ENCODE results near the gene SPP2. TPM values are rescaled to one million over a fixed set of nuclear protein-coding genes. Genes with fewer than 3 reads are reported as not detected.

Gene SPP2
- total and polyA plus RNA-seq, 9 donors, result 0.35 TPM; not detected in 8

DNA sequence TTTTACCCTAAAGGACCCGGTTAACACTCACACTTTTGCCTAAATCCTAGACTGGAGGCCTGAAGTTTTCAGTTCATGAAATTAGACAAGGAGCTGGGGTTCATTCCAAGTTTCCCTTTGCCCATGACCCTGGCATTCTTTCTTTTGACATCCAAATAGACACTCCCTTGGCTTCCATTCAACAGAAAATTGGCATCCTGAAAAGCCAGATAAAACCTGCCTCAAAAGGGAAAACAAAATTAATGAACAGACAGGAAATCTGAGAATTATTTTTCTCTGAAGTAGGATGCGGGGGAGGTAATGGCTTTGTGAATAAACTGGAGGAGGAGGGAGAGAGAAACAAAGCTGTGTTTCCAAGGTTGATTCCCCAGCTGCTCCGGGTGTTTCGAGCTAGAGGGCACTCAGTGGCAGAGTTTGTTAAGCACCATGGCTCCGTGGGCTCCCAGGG, 41.0 kb downstream of the SPP2 start:
- peak; percentile 27 for DNase-seq
- Histone ChIP-seq H3K9me3 (replicated peaks; ENCODE audit: control insufficient read depth, low read depth, low read length) (no peaks in the 10 kb centered on the region), H3K27ac (ENCODE audit: low read length) (no peak overlapping the region), H3K27me3 (ENCODE audit: control insufficient read depth, insufficient read depth, low read length) (no peaks in the 10 kb centered on the region), H3K36me3 (ENCODE audit: control insufficient read depth, insufficient read depth, low read length) (no peaks in the 10 kb centered on the region), H3K4me3 (ENCODE audit: low read length) (no peak overlapping the region), H3K4me1 (ENCODE audit: control insufficient read depth, insufficient read depth, low read length) (peaks cover 9% of the 10 kb centered on the region)
- 33% methylated on average over 4 of the region's 5 CpGs for WGBS (ENCODE audit: insufficient coverage)

DNA sequence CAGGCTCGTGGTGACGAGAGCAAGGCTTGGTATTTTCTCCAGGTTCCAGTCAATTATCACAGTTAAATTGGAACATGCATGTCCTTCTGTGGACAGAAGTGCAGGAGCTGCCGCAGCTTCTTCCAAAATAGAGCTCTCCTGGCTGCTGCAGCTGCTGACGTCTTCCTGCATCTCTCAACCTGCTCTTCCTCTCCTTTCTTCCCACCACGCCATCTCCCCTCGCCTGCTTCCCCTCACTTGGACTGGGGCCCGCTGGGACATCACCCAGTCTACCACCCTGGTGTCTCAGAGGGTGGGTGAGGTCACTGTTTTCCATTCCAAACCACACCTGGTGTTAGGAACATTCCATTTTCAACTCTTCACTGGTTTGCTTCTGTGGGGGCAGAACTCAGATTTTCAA, 41.4 kb downstream of the SPP2 start:
- Histone ChIP-seq H3K27me3 (ENCODE audit: control insufficient read depth, insufficient read depth, low read length) (no peaks in the 10 kb centered on the region), H3K4me3 (ENCODE audit: low read length) (no peak overlapping the region), H3K36me3 (ENCODE audit: control insufficient read depth, insufficient read depth, low read length) (no peaks in the 10 kb centered on the region), H3K27ac (ENCODE audit: low read length) (no peak overlapping the region), H3K4me1 (ENCODE audit: control insufficient read depth, insufficient read depth, low read length) (peaks cover 9% of the 10 kb centered on the region), H3K9me3 (replicated peaks; ENCODE audit: control insufficient read depth, low read depth, low read length) (no peaks in the 10 kb centered on the region)
- peak; percentile 22 for DNase-seq
- WGBS (ENCODE audit: insufficient coverage), result 29% methylated on average over 7 of the region's 7 CpGs

DNA sequence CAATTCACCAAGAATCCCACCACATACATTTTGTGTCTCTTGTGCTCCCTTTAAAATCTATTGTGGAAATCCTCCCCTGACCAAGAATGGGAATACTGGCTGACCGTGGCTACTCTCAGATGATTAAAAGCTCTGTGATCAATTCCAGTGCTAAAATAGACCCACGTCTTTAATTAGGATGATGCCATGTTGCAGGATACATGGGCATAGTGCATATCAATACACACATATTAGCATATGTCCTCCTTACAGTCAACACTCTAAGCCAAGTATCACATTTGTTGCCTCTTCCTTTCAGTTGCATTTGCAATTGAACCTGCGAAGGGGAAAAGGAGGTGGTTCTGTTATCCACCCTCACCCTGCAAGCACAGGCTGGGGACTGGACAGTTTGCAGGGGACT, 41.8 kb downstream of the SPP2 start:
- no peak for DNase-seq
- H3K27me3 ChIP-seq (ENCODE audit: control insufficient read depth, insufficient read depth, low read length), result no peaks in the 10 kb centered on the region
- H3K9me3 ChIP-seq (replicated peaks; ENCODE audit: control insufficient read depth, low read depth, low read length), result no peaks in the 10 kb centered on the region
- H3K4me3 ChIP-seq (ENCODE audit: low read length), result no peak overlapping the region
- WGBS (ENCODE audit: insufficient coverage), result 60% methylated on average over 2 of the region's 3 CpGs
- H3K27ac ChIP-seq (ENCODE audit: low read length), result no peak overlapping the region
- peaks cover 9% of the 10 kb centered on the region for H3K4me1 ChIP-seq (ENCODE audit: control insufficient read depth, insufficient read depth, low read length)
- H3K36me3 ChIP-seq (ENCODE audit: control insufficient read depth, insufficient read depth, low read length), result no peaks in the 10 kb centered on the region

DNA sequence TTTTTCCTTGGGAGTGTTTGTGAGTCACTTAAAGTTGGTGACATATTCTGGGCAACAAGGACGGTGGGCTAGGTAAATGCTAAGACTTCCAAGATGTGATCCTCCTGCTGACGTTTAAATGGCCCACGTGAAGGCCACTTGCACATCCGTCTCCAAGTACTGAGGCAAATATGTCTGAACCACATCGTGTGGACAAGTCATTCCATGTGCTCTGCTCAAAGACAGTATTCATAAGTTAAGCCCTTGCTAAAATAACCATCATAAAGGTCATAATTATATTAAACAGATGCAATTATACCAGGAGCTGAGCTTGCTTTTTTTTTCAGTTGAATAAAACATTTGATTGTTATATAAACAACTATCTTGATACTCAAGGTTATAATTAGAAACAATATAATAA, 44.8 kb downstream of the SPP2 start:
- H3K27ac ChIP-seq (ENCODE audit: low read length), result no peak overlapping the region
- H3K9me3 ChIP-seq (replicated peaks; ENCODE audit: control insufficient read depth, low read depth, low read length), result no peaks in the 10 kb centered on the region
- DNase-seq, result no peak
- WGBS (ENCODE audit: insufficient coverage), result 68% methylated on average over 4 of the region's 5 CpGs
- H3K27me3 ChIP-seq (ENCODE audit: control insufficient read depth, insufficient read depth, low read length), result no peaks in the 10 kb centered on the region
- H3K4me1 ChIP-seq (ENCODE audit: control insufficient read depth, insufficient read depth, low read length), result peaks cover 9% of the 10 kb centered on the region
- no peak overlapping the region for H3K4me3 ChIP-seq (ENCODE audit: low read length)
- no peaks in the 10 kb centered on the region for H3K36me3 ChIP-seq (ENCODE audit: control insufficient read depth, insufficient read depth, low read length)

DNA sequence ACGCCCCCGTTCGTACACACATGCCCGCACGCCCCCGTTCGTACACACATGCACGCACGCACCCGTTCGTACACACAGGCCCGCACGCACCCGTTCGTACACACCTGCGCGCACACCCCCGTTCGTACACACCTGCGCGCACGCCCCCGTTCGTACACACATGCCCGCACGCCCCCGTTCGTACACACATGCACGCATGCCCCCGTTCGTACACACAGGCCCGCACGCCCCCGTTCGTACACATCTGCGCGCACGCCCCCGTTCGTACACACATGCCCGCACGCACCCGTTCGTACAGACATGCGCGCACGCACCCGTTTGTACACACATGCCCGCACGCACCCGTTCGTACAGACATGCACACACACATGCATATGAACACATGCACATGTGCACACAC, 45.7 kb downstream of the SPP2 start:
- WGBS (ENCODE audit: insufficient coverage), result 97% methylated on average over 52 of the region's 52 CpGs
- Histone ChIP-seq H3K27me3 (ENCODE audit: control insufficient read depth, insufficient read depth, low read length) (no peaks in the 10 kb centered on the region), H3K27ac (ENCODE audit: low read length) (no peak overlapping the region), H3K36me3 (ENCODE audit: control insufficient read depth, insufficient read depth, low read length) (no peaks in the 10 kb centered on the region), H3K9me3 (replicated peaks; ENCODE audit: control insufficient read depth, low read depth, low read length) (no peaks in the 10 kb centered on the region), H3K4me3 (ENCODE audit: low read length) (no peak overlapping the region), H3K4me1 (ENCODE audit: control insufficient read depth, insufficient read depth, low read length) (peaks cover 8% of the 10 kb centered on the region)
- no peak for DNase-seq

DNA sequence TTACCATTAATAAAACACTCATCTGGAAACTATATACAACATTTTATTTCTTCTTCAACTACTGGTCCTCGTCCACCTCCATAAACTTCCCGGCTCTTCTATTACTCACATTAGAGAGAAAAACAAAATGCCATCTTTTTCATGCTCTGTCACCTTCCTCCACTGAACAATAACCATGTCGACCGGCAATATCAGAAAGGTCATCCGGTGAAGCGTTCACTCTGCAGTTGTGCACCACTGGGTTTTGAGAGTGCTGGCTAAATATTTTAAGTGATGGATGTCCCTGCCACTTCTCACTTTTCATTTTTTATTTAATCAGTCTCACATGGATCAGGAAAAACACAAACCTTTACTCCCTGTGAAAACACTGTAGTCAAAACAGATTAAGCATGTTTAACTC, 48.2 kb downstream of the SPP2 start:
- no peak for DNase-seq
- no peaks in the 10 kb centered on the region for H3K4me1 ChIP-seq (ENCODE audit: control insufficient read depth, insufficient read depth, low read length)
- no peaks in the 10 kb centered on the region for H3K9me3 ChIP-seq (replicated peaks; ENCODE audit: control insufficient read depth, low read depth, low read length)
- H3K27me3 ChIP-seq (ENCODE audit: control insufficient read depth, insufficient read depth, low read length), result no peaks in the 10 kb centered on the region
- H3K36me3 ChIP-seq (ENCODE audit: control insufficient read depth, insufficient read depth, low read length), result no peaks in the 10 kb centered on the region
- WGBS (ENCODE audit: insufficient coverage), result 33% methylated on average over 2 of the region's 6 CpGs
- H3K27ac ChIP-seq (ENCODE audit: low read length), result no peak overlapping the region
- no peak overlapping the region for H3K4me3 ChIP-seq (ENCODE audit: low read length)

DNA sequence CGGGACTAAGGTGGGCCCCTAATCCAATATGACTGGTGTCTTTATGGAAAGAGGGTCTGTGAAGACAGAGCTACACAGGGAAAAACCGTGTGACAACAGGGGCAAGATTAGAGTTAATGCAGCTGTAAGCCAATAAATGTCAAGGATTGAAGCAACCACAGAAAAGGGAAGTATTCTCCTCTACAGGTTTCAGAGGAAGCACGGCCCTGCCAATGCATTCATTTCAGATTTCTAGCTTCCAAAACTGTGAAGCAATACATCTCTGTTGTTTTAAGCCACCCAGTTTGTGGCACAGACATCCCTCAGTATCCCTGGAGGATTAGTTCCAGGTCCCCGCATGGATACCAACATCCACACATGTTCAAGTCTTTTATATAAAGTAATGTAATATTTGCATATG, 48.8 kb downstream of the SPP2 start:
- H3K9me3 ChIP-seq (replicated peaks; ENCODE audit: control insufficient read depth, low read depth, low read length), result no peaks in the 10 kb centered on the region
- no peak overlapping the region for H3K27ac ChIP-seq (ENCODE audit: low read length)
- no peaks in the 10 kb centered on the region for H3K4me1 ChIP-seq (ENCODE audit: control insufficient read depth, insufficient read depth, low read length)
- no peaks in the 10 kb centered on the region for H3K27me3 ChIP-seq (ENCODE audit: control insufficient read depth, insufficient read depth, low read length)
- no peak for DNase-seq
- H3K4me3 ChIP-seq (ENCODE audit: low read length), result no peak overlapping the region
- no peaks in the 10 kb centered on the region for H3K36me3 ChIP-seq (ENCODE audit: control insufficient read depth, insufficient read depth, low read length)
- 37% methylated on average over 3 of the region's 4 CpGs for WGBS (ENCODE audit: insufficient coverage)

DNA sequence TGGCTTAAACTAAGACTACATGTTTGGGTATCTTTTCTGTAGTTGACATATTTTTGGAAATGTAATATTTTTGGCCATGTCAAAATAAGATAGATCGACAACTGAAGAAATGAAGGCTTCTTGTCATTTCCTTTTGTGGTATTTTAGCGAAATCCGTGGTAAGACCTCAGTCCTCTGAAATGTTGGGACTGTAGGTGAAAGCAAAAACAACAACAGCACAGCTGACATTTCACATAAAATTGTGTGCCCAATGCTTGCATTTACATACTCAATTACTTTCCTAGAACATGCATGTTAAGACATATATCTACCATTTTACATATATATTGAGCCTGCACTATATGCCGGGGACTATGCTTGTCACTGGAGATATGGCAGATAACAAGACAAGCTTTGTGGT, 50.2 kb downstream of the SPP2 start:
- no peak overlapping the region for H3K4me3 ChIP-seq (ENCODE audit: low read length)
- no peaks in the 10 kb centered on the region for H3K36me3 ChIP-seq (ENCODE audit: control insufficient read depth, insufficient read depth, low read length)
- WGBS (ENCODE audit: insufficient coverage), result 100% methylated on average over 1 of the region's 4 CpGs
- H3K27ac ChIP-seq (ENCODE audit: low read length), result no peak overlapping the region
- no peak for DNase-seq
- H3K9me3 ChIP-seq (replicated peaks; ENCODE audit: control insufficient read depth, low read depth, low read length), result no peaks in the 10 kb centered on the region
- no peaks in the 10 kb centered on the region for H3K27me3 ChIP-seq (ENCODE audit: control insufficient read depth, insufficient read depth, low read length)
- no peaks in the 10 kb centered on the region for H3K4me1 ChIP-seq (ENCODE audit: control insufficient read depth, insufficient read depth, low read length)

DNA sequence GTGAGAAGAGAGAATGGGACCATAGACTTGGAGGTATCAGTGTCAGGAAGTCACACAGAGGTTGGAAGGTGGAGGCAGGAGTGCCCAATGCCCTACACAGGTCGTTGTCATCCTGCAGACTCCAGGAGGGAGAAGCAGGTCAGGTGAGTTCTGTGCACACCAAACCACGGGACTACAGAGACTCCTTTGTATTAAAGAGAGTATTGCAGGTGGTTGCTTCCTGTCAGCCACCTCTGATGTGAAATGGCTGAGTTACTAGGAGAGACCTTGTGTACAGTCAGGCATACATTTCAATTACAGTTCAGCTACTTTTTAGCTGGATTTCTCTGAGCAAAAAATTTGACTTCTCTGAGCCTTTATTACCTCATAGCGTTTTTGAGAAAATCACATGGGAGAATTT, 51.6 kb downstream of the SPP2 start:
- H3K27me3 ChIP-seq (ENCODE audit: control insufficient read depth, insufficient read depth, low read length), result no peaks in the 10 kb centered on the region
- no peak for DNase-seq
- H3K4me1 ChIP-seq (ENCODE audit: control insufficient read depth, insufficient read depth, low read length), result no peaks in the 10 kb centered on the region
- no peaks in the 10 kb centered on the region for H3K9me3 ChIP-seq (replicated peaks; ENCODE audit: control insufficient read depth, low read depth, low read length)
- H3K4me3 ChIP-seq (ENCODE audit: low read length), result no peak overlapping the region
- WGBS (ENCODE audit: insufficient coverage), result 71% methylated on average over 1 of the region's 3 CpGs
- no peaks in the 10 kb centered on the region for H3K36me3 ChIP-seq (ENCODE audit: control insufficient read depth, insufficient read depth, low read length)
- no peak overlapping the region for H3K27ac ChIP-seq (ENCODE audit: low read length)

DNA sequence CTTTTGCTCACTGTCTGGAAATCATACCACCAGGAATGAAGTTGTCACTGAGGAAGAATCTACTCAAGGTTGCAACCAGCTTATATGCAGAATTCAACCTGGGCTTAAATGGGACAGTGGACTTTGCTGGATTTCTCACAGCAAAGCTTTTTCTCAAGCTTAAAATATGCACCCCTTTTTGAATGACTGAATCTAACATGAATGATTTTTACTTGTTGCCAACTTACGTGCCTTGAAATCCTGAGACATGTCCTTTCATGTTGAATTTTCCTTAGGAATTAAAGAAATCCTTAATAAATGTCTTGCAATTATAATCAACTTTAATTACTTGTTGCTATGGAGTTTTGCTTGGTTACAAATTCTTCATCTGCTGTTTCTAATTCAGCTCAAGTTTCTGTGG, 57.4 kb downstream of the SPP2 start:
- no CpG with 5 or more reads among the region's 1 CpG for WGBS (ENCODE audit: insufficient coverage)
- no peaks in the 10 kb centered on the region for H3K27me3 ChIP-seq (ENCODE audit: control insufficient read depth, insufficient read depth, low read length)

DNA sequence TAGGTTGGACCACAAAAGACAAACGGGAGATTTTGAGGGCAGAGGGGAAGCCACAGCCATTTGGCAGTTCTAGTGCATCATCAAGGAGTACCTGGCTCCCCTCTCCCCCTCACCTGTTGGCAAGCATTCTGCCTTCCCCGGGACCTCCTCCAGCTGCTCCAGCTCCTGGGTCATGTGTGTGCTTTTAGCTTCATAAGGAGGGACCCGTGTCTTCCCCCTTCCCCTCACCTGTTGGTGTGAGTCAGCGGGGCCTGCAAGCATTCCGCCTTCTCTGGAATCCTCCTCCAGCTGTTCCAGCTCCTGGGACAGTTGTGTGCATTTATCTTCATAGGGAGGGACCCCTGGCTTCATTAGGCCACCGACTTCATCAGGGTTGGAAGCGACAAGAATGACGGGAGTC, 58.8 kb downstream of the SPP2 start:
- no peaks in the 10 kb centered on the region for H3K4me1 ChIP-seq (ENCODE audit: control insufficient read depth, insufficient read depth, low read length)
- 82% methylated on average over 4 of the region's 8 CpGs for WGBS (ENCODE audit: insufficient coverage)

More for the DNA sequence above, 57.4 kb downstream of the SPP2 start:
- no peak overlapping the region for H3K27ac ChIP-seq (ENCODE audit: low read length)
- DNase-seq, result no peak
- no peaks in the 10 kb centered on the region for H3K36me3 ChIP-seq (ENCODE audit: control insufficient read depth, insufficient read depth, low read length)
- no peaks in the 10 kb centered on the region for H3K4me1 ChIP-seq (ENCODE audit: control insufficient read depth, insufficient read depth, low read length)
- no peaks in the 10 kb centered on the region for H3K9me3 ChIP-seq (replicated peaks; ENCODE audit: control insufficient read depth, low read depth, low read length)
- no peak overlapping the region for H3K4me3 ChIP-seq (ENCODE audit: low read length)

More for the DNA sequence above, 58.8 kb downstream of the SPP2 start:
- no peak for DNase-seq
- H3K4me3 ChIP-seq (ENCODE audit: low read length), result no peak overlapping the region
- H3K27ac ChIP-seq (ENCODE audit: low read length), result no peak overlapping the region
- H3K27me3 ChIP-seq (ENCODE audit: control insufficient read depth, insufficient read depth, low read length), result no peaks in the 10 kb centered on the region
- no peaks in the 10 kb centered on the region for H3K36me3 ChIP-seq (ENCODE audit: control insufficient read depth, insufficient read depth, low read length)
- H3K9me3 ChIP-seq (replicated peaks; ENCODE audit: control insufficient read depth, low read depth, low read length), result no peaks in the 10 kb centered on the region
